A673 (cell line): Measurements from ENCODE around the gene ATP6V0D1. TPM values are rescaled to one million over a fixed set of nuclear protein-coding genes. Genes with fewer than 3 reads are reported as not detected.

Experiments
- BruUV-seq: library from RNA; stranded (reverse); fragments of 400-500 nt; replicated peaks from 2 replicates; lab custom pipeline; 2021; lab: Mats Ljungman, UMichigan
- CTCF ChIA-PET: fragments of 300-600 bp; sonication (Branson Sonifier 250); formaldehyde crosslinking; loops from one replicate; lab custom pipeline; 2022; ENCODE audit warnings: antibody characterized with exemption; lab: Charles Lee
- POLR2A ChIA-PET: fragments of 300-600 bp; sonication (Branson Sonifier 250); formaldehyde crosslinking; loops from one replicate; lab custom pipeline; 2022; ENCODE audit warnings: antibody characterized with exemption; ENCODE audit not compliant: low non-redundant PET; lab: Charles Lee
- DNase-seq: peaks from one replicate; pipeline ENCODE4 v3.0.0-alpha.2; 2015; ENCODE audit warnings: low spot score
- H3K27ac ChIP-seq: fragments of 200-600 bp; sonication (generic); 2 replicates; pipeline ENCODE4 v1.5.1; 2016; ENCODE audit warnings: mixed run types, low read depth, mild to moderate bottlenecking, mixed read lengths, antibody characterized with exemption, low read length; ENCODE audit not compliant: poor library complexity, severe bottlenecking
- H3K27me3 ChIP-seq: fragments of 200-600 bp; sonication (generic); replicated peaks from 2 replicates; pipeline ENCODE4 v1.6.1; 2017; ENCODE audit warnings: mixed run types, low read depth, mild to moderate bottlenecking, mixed read lengths, antibody characterized with exemption, low read length; ENCODE audit not compliant: insufficient read depth, poor library complexity
- H3K36me3 ChIP-seq: fragments of 200-600 bp; sonication (generic); 2 replicates; pipeline ENCODE4 v1.6.1; 2016; ENCODE audit warnings: mixed run types, mild to moderate bottlenecking, mixed read lengths, antibody characterized with exemption, low read length; ENCODE audit not compliant: insufficient read depth, poor library complexity, severe bottlenecking
- H3K4me1 ChIP-seq: fragments of 200-600 bp; sonication (generic); 2 replicates; pipeline ENCODE4 v1.6.1; 2017; ENCODE audit warnings: mixed run types, mild to moderate bottlenecking, mixed read lengths, antibody characterized with exemption, low read length; ENCODE audit not compliant: insufficient read depth, poor library complexity, severe bottlenecking
- H3K4me3 ChIP-seq: fragments of 200-600 bp; sonication (generic); 2 replicates; pipeline ENCODE4 v1.5.1; 2016; ENCODE audit warnings: low read depth, mixed run types, mild to moderate bottlenecking, mixed read lengths, low read length; ENCODE audit not compliant: poor library complexity, severe bottlenecking
- H3K9me3 ChIP-seq: fragments of 200-600 bp; sonication (generic); 2 replicates; pipeline ENCODE4 v1.6.1; 2016; ENCODE audit warnings: mixed run types, low read depth, mild to moderate bottlenecking, mixed read lengths, antibody characterized with exemption, low read length; ENCODE audit not compliant: poor library complexity, severe bottlenecking
- EZH2 ChIP-seq: fragments of 200-600 bp; sonication (generic); IDR thresholded peaks from 2 replicates; pipeline ENCODE4 v1.6.1; 2017; ENCODE audit warnings: borderline replicate concordance, low read depth, mild to moderate bottlenecking, mixed read lengths, antibody characterized with exemption, low read length; ENCODE audit not compliant: poor library complexity, severe bottlenecking
- intact Hi-C: fragments of 100-400 bp; cut with micrococcal nuclease; formaldehyde crosslinking; loops from one replicate; pipeline ENCODE4 v1.10.0; 2022; ENCODE audit not compliant: unreplicated experiment
- total RNA-seq: library from RNA; stranded (reverse); gene quantifications from 2 replicates; pipeline ENCODE4 v1.2.3, GENCODE V29; 2021
- TF ChIP-seq, protein P1 (sequence below): fragments of 300-800, 200-600 bp; sonication (generic); conservative IDR thresholded peaks from 2 replicates; pipeline ENCODE4 v1.5.1; 2017; ENCODE audit warnings: low read depth, mild to moderate bottlenecking, antibody characterized with exemption, low read length, moderate library complexity, mixed read lengths

ATP6V0D1 gene
- total RNA-seq, 1 experiment from 2014 or later, result 63.9 TPM

DNA sequence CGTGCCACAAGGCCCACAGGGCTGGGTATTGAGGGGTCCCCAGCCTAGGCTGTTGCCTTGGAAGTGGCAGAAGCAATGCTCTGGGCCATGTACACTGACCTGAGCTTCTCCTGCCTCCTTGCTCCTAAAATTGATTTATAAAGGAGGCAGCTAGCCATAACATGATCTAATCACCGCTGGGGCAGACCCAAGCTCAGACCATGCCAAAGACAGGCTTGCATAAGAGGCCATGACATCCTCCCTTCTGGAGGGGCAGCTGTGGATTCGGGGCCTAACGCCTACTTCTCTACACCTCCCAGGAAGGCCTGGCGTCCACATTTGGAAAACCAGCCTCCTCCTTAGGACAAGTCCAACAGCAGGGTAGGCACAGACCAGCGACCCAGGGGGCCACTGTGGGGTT is 37.7 kb downstream of the ATP6V0D1 start:
- BruUV-seq, result no TSS peak
- POLR2A ChIA-PET, result no interaction called here

DNA sequence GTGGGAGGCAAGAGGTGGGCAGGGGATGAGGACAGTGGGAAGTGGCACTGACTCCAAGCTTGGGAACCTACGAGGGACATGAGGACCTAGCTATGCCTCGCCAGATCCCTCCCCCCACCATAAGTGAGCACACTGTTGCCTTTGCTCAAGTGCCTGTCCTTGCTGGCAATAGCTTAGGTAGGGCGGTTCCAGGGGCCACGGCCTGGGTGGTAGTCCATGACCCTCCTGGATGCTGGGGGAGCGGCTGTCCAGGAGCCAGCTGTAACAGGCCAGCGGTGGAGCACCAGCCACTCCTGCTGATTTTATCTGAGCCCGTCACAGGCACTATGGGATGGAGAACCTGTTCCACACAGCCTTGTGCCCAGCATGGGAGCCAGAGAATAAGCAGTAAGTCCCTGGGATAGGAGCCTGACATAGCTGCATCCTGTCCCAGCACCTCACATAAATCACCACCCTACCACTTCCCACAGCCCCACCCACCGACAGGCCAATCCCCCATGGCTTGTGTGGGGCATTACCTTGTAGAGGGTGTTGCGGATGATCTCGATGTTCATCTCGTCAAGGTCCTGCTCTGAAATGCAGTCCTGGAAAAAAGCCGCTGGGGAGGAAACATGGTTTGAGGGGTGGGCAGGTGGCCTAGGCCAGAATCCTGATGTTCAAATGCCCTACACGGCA is 38.2 kb downstream of the ATP6V0D1 start:
- intact Hi-C loops, result no loop called here
- Histone ChIP-seq H3K9me3 (no peaks in the 10 kb centered on the region), H3K27me3 (no peaks in the 10 kb centered on the region), H3K27ac (no peak overlapping the region), H3K36me3 (no peaks in the 10 kb centered on the region), H3K4me3 (no peak overlapping the region), H3K4me1 (no peaks in the 10 kb centered on the region)
- TF ChIP-seq EZH2, result no peak
- TF ChIP-seq, protein P1, sequence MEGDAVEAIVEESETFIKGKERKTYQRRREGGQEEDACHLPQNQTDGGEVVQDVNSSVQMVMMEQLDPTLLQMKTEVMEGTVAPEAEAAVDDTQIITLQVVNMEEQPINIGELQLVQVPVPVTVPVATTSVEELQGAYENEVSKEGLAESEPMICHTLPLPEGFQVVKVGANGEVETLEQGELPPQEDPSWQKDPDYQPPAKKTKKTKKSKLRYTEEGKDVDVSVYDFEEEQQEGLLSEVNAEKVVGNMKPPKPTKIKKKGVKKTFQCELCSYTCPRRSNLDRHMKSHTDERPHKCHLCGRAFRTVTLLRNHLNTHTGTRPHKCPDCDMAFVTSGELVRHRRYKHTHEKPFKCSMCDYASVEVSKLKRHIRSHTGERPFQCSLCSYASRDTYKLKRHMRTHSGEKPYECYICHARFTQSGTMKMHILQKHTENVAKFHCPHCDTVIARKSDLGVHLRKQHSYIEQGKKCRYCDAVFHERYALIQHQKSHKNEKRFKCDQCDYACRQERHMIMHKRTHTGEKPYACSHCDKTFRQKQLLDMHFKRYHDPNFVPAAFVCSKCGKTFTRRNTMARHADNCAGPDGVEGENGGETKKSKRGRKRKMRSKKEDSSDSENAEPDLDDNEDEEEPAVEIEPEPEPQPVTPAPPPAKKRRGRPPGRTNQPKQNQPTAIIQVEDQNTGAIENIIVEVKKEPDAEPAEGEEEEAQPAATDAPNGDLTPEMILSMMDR, result no peak
- no peak for DNase-seq
- CTCF ChIA-PET, result interaction anchor here (1.4 kb wide), 1 partner anchor 14 kb away, joined by 3 read pairs; no protein-coding TSS in a partner anchor
- BruUV-seq, result no TSS peak
- POLR2A ChIA-PET, result no interaction called here

More for the DNA sequence above, 37.7 kb downstream of the ATP6V0D1 start:
- Histone ChIP-seq H3K9me3 (no peaks in the 10 kb centered on the region), H3K27ac (no peak overlapping the region), H3K4me3 (no peak overlapping the region), H3K36me3 (no peaks in the 10 kb centered on the region), H3K4me1 (no peaks in the 10 kb centered on the region), H3K27me3 (no peaks in the 10 kb centered on the region)
- intact Hi-C loops, result no loop called here
- no peak for TF ChIP-seq EZH2
- TF ChIP-seq, protein P1, result no peak
- no peak for DNase-seq
- CTCF ChIA-PET, result no interaction called here

DNA sequence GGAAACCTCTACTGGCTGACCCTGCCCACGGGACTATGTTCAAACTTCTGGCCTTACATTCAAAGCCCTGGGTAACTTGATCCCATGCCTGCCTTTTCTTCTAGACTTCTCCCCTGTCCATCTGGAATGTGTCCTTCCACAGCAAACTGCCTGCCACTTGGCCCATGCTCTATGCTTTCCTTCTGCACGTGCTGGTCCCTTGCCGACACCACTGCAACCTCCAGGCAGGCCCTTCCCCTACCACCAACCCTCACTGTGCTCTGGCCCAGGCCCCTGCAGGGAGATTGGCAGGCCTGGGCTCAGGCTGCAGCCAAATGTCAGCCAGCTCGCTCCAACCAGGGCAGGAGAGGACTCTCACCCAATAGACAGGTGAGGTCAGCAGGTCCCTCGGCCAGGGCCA is 39.0 kb downstream of the ATP6V0D1 start:
- H3K27ac ChIP-seq, result no peak overlapping the region
- intact Hi-C loops, result no loop called here
- ChIA-PET CTCF (interaction anchor here (1.4 kb wide), 1 partner anchor 14 kb away, joined by 3 read pairs; no protein-coding TSS in a partner anchor), POLR2A (no interaction called here)
- no TSS peak for BruUV-seq
- H3K4me1 ChIP-seq, result no peaks in the 10 kb centered on the region
- TF ChIP-seq EZH2, result no peak
- TF ChIP-seq, protein P1, result no peak
- H3K27me3 ChIP-seq, result no peaks in the 10 kb centered on the region
- DNase-seq, result no peak
- H3K36me3 ChIP-seq, result no peaks in the 10 kb centered on the region
- no peaks in the 10 kb centered on the region for H3K9me3 ChIP-seq
- no peak overlapping the region for H3K4me3 ChIP-seq
